SJSA1 (cell line): ENCODE data around the gene SGMS2. TPM values are rescaled to one million over a fixed set of nuclear protein-coding genes. Genes with fewer than 3 reads are reported as not detected.
A peak's percentile ranks its signal among the peaks of the same experiment; 100 is the strongest.

Experiments
- DNase-seq, 2 experiments: peaks; one replicate each; pipeline ENCODE4 v3.0.0-alpha.2; 2015 to 2020; ENCODE audit warnings: low spot score in 2 of 2, low read depth in 1 of 2
- H3K27ac ChIP-seq: fragments of 250-450 bp; sonication (Bioruptor Pico); 2 replicates; pipeline ENCODE4 v1.5.1; 2020; ENCODE audit warnings: mild to moderate bottlenecking, moderate library complexity
- H3K27me3 ChIP-seq: fragments of 250-450 bp; sonication (Bioruptor Pico); replicated peaks from 2 replicates; pipeline ENCODE4 v1.5.1; 2020; ENCODE audit warnings: mild to moderate bottlenecking, moderate library complexity
- H3K36me3 ChIP-seq: fragments of 250-450 bp; sonication (Bioruptor Pico); 2 replicates; pipeline ENCODE4 v1.5.1; 2020; ENCODE audit warnings: mild to moderate bottlenecking
- H3K4me1 ChIP-seq: fragments of 250-450 bp; sonication (Bioruptor Pico); replicated peaks from 2 replicates; pipeline ENCODE4 v1.6.1; 2021; ENCODE audit warnings: mild to moderate bottlenecking
- H3K4me3 ChIP-seq: fragments of 250-450 bp; sonication (Bioruptor Pico); 2 replicates; pipeline ENCODE4 v1.5.1; 2020; ENCODE audit warnings: mild to moderate bottlenecking
- H3K9me3 ChIP-seq: fragments of 250-450 bp; sonication (Bioruptor Pico); replicated peaks from 2 replicates; pipeline ENCODE4 v1.5.1; 2020; ENCODE audit warnings: mild to moderate bottlenecking
- total RNA-seq: library from RNA; depleted of rRNA; stranded (reverse); fragments of >200 nt; shearing (Covaris generic); gene quantifications from 2 replicates; pipeline ENCODE4 v1.2.3, GENCODE V29; 2014

Gene SGMS2
- total RNA-seq, 1 experiment from 2014 or later: 37.7 TPM

DNA sequence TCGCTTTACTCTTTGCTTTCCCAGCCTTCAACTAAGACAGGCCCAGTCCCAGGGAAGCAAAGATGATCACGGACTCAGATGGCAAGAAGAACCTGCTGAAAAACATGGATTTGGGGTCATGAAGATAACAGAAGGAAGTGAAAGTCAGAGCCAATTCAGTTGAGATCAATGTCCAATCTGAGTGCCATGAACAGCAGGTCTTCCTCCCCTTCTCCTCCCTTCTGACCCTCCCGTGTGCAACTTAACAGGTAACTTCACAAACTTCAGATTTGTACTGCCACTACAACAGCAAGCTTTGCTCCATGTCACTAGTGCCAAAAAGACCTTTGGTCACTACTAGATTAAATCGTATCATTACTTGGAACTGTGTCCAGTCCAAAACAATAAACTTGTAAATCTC is 15.5 kb upstream of the SGMS2 start:
- Histone ChIP-seq H3K36me3 (no peaks in the 10 kb centered on the region), H3K9me3 (no peaks in the 10 kb centered on the region), H3K27me3 (peaks cover 6% of the 10 kb centered on the region; the same call in 1 of the 2 replicates), H3K27ac (no peak overlapping the region), H3K4me1 (no peaks in the 10 kb centered on the region; the same call in 1 of the 2 replicates), H3K4me3 (no peak overlapping the region)
- no peak for DNase-seq

DNA sequence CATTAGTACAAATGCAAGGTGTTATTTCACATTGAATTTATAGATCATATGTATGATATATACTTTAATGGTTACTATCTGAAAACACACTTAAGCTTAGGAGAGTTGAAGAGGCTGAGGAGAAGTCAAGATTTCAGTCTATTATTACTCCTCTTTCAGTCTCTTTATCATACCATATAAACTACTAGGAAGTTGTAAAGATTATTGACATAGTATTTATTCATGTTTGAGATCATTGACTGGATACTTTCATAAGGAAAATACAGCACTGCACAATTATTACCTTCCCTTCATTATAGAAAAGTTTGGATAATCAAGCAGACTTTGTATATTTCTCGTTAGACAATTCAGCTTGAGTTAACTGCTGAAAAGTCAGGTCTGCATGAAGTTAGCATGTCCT is 10.0 kb upstream of the SGMS2 start:
- Histone ChIP-seq H3K9me3 (no peaks in the 10 kb centered on the region), H3K36me3 (no peaks in the 10 kb centered on the region), H3K4me3 (no peak overlapping the region), H3K27me3 (0 out of 2 replicates have a peak, but pooled peaks cover 2% of the 10 kb centered on the region), H3K4me1 (no peaks in the 10 kb centered on the region), H3K27ac (no peak overlapping the region)
- no peak for DNase-seq

DNA sequence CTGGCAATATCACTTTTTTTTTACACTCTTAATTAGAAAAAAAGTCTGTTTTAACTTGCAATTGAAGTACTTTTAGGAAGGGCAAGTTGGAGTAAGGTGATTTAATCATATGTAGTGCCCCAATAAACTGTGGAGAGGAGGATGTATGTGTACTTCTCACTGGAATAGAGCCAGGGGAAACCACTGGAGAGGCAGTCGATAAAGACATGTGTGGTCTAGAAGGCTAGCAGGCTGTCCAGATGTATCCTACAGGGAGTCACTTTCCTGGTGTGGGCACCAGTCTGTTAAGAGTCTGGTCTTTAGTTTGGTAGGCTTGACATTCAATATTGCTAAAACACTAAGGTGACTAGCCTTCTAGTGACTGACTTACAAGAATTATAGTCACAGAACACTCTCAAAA is 9.6 kb upstream of the SGMS2 start:
- no peak overlapping the region for H3K4me3 ChIP-seq
- no peak overlapping the region for H3K27ac ChIP-seq
- no peaks in the 10 kb centered on the region for H3K4me1 ChIP-seq
- no peaks in the 10 kb centered on the region for H3K36me3 ChIP-seq
- no peaks in the 10 kb centered on the region for H3K9me3 ChIP-seq
- DNase-seq: no peak
- 0 out of 2 replicates have a peak, but pooled peaks cover 2% of the 10 kb centered on the region for H3K27me3 ChIP-seq

DNA sequence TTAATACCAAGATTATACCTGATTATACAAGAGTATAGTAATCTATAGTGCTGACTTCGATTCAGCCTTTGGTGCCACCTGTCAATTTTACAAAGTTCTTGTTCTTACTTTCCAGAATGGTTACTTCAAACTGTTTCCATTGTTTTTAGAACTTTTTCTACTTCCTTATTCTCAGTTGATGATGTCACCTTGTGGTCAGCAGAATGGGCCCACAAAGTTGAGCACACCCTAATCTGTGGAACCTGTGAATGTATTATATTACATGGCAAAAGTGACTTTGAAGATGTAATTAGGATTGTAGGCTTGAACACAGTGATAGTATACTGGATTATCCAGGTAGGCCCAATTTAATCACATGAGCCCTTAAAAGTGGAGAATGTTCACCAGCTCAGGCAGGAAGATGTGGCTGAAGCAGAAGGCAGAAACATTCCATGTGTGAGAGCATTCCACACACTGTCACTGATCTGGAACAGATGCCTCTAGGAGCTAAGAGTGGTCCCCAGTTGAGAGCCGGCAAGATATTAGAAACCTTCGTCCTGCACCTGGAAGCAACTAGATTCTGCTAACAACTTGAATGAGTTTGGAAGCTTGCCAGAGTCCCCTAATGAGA is 6.3 kb upstream of the SGMS2 start:
- no peak overlapping the region for H3K4me3 ChIP-seq
- no peaks in the 10 kb centered on the region for H3K27me3 ChIP-seq
- H3K9me3 ChIP-seq: no peaks in the 10 kb centered on the region
- H3K27ac ChIP-seq: no peak overlapping the region
- no peaks in the 10 kb centered on the region for H3K4me1 ChIP-seq
- no peaks in the 10 kb centered on the region for H3K36me3 ChIP-seq
- no peak for DNase-seq

DNA sequence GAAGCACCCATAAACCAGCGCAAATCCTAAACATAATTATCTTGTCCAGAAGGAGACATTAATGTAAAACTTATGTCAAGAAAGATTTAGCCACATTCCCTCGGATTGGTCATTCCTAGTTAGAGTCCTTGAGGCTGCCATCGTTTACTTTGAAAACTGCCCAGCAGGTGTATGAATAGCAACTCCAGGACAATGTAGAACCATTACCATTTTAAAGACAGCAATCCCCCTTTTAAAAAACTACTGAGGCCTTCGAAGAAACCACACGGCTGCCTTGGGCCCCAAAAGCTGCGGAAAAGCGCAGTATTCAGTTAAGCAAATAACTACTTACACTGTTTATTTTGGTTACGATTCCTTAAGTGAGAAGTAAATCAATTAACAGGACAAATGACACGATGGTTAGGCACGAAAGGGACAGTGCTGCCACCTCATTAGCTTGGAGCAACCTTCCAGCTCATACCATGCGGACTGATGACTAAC is 822 bp upstream of the SGMS2 start:
- H3K27me3 ChIP-seq: 0 out of 2 replicates have a peak, but pooled peaks cover 4% of the 10 kb centered on the region
- H3K4me1 ChIP-seq: peaks cover 17% of the 10 kb centered on the region
- no peaks in the 10 kb centered on the region for H3K9me3 ChIP-seq
- peaks cover 2% of the 10 kb centered on the region; the same call in 1 of the 2 replicates for H3K36me3 ChIP-seq
- DNase-seq: no peak
- peak overlapping the region; percentile 73 for H3K27ac ChIP-seq
- H3K4me3 ChIP-seq: peak overlapping the region; percentile 90

DNA sequence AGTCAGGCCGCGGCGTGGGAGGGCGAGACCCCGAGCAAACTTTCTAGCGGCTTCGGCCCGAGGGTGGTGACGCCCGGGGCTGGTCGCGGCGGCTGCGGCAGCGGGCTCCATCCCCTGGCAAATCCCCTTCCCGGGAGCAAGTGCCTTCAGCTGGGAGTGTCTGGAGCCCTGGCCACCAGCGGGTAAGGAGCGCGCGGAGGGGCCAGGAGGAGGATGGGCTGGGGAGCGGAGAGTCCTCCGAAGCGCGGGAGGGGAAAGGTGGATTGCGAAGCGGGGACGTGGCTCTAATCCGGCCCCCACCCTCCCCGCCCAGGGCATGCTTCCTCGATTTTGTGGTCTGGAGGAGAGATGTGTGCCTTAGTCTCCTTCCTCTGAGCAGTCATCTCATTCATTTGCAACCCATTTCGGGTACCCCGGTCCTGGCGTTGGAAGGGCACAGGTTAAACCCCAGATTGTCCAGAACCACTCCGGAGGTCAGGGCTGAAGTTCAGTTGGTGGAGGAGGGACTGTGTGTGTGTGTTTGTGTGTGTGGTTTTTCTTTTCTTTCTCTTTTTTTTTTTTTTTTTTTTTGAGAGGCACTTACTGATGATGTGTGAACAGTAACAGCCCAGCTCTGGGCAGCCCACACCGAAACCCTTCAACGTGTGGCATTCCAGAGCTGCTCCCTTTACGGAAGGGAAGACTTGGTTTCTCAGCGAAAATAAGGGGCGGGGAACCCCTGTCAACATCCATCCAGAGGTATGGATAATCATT is 516 bp downstream of the SGMS2 start:
- Histone ChIP-seq H3K36me3 (peaks cover 2% of the 10 kb centered on the region; the same call in 1 of the 2 replicates), H3K27me3 (0 out of 2 replicates have a peak, but pooled peaks cover 4% of the 10 kb centered on the region), H3K9me3 (no peaks in the 10 kb centered on the region), H3K4me1 (peaks cover 17% of the 10 kb centered on the region), H3K4me3 (peak overlapping the region; percentile 90), H3K27ac (peak overlapping the region; percentile 73)
- peak; percentile 58 to 64 for DNase-seq

- Histone ChIP-seq H3K27ac (no peak overlapping the region), H3K4me1 (peaks cover 17% of the 10 kb centered on the region), H3K36me3 (peaks cover 2% of the 10 kb centered on the region; the same call in 1 of the 2 replicates), H3K4me3 (no peak overlapping the region), H3K27me3 (0 out of 2 replicates have a peak, but pooled peaks cover 4% of the 10 kb centered on the region), H3K9me3 (no peaks in the 10 kb centered on the region)
- no peak for DNase-seq
Measured at GRCh38 chr4:107826421-107826980, 1.8 kb downstream of the SGMS2 start.

- no peak overlapping the region for H3K27ac ChIP-seq
Measured at GRCh38 chr4:107828315-107829090, 3.8 kb downstream of the SGMS2 start.

DNA sequence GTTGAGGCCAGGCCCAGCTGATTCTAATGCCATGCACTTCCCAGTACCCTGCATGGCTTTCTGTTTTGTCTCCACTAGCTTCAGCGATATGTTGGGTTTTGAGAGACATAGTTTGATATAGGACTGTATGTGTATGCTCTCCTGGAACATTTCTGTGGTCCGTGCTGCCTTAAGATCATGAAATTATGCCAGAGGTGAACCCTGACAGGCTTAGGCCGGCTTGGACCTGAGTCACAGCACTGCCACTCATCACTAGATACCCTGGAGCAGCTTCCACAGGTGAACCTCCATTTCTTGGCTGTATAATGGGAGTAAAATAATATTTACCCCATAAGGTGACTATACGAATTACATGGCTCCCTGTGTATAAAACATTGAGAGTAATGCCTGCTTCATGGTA is 6.4 kb downstream of the SGMS2 start:
- 0 out of 2 replicates have a peak, but pooled peaks cover under 1% of the 10 kb centered on the region for H3K27me3 ChIP-seq
- H3K4me3 ChIP-seq: no peak overlapping the region
- DNase-seq: no peak
- H3K27ac ChIP-seq: no peak overlapping the region
- no peaks in the 10 kb centered on the region for H3K36me3 ChIP-seq
- no peaks in the 10 kb centered on the region for H3K9me3 ChIP-seq
- peaks cover 11% of the 10 kb centered on the region for H3K4me1 ChIP-seq

More at GRCh38 chr4:107828315-107829090, 3.8 kb downstream of the SGMS2 start:
- no peak overlapping the region for H3K4me3 ChIP-seq
- no peaks in the 10 kb centered on the region for H3K9me3 ChIP-seq
- H3K27me3 ChIP-seq: 0 out of 2 replicates have a peak, but pooled peaks cover 4% of the 10 kb centered on the region
- H3K4me1 ChIP-seq: peaks cover 17% of the 10 kb centered on the region
- peaks cover 2% of the 10 kb centered on the region; the same call in 1 of the 2 replicates for H3K36me3 ChIP-seq
- DNase-seq: no peak

DNA sequence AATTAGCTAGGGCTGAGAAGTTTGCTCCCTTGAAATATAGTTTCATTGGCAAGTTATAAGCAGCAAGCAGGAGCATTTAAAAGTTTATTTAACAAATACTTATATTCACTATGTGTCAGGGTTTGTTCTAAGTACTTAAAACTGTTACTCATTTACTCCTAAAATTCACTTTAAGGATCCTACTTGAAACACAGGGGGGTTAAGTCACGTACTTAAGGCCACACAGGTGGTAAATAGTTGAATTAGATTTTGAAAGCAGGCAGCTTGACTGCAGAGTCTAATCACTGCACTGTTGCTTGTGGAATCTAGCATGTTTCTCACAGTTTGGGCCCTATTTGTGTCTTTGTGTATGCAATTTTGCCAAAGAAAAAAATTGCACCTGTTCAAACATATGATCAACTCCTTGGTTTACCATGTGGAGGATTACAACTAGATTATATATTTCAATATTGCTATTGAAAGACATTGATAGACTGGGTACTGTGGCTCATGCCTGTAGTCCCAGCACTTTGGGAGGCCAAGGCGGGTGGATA is 7.6 kb downstream of the SGMS2 start:
- no peaks in the 10 kb centered on the region for H3K27me3 ChIP-seq
- H3K4me1 ChIP-seq: peaks cover 7% of the 10 kb centered on the region
- no peak for DNase-seq
- no peak overlapping the region for H3K27ac ChIP-seq
- no peaks in the 10 kb centered on the region for H3K36me3 ChIP-seq
- H3K4me3 ChIP-seq: no peak overlapping the region
- no peaks in the 10 kb centered on the region; the same call in 1 of the 2 replicates for H3K9me3 ChIP-seq

- H3K9me3 ChIP-seq: no peaks in the 10 kb centered on the region; the same call in 1 of the 2 replicates
- H3K27ac ChIP-seq: no peak overlapping the region
- H3K4me3 ChIP-seq: no peak overlapping the region
- H3K4me1 ChIP-seq: peaks cover 7% of the 10 kb centered on the region
- no peaks in the 10 kb centered on the region for H3K36me3 ChIP-seq
- H3K27me3 ChIP-seq: no peaks in the 10 kb centered on the region
- no peak for DNase-seq
Measured at GRCh38 chr4:107834241-107834794, 9.6 kb downstream of the SGMS2 start.

GRCh38 chr4:107835406-107835805 is 10.7 kb downstream of the SGMS2 start:
- no peak for DNase-seq
- no peak overlapping the region for H3K4me3 ChIP-seq
- no peaks in the 10 kb centered on the region for H3K36me3 ChIP-seq
- no peak overlapping the region for H3K27ac ChIP-seq
- no peaks in the 10 kb centered on the region for H3K27me3 ChIP-seq
- no peaks in the 10 kb centered on the region; the same call in 1 of the 2 replicates for H3K9me3 ChIP-seq
- peaks cover 7% of the 10 kb centered on the region for H3K4me1 ChIP-seq

DNA sequence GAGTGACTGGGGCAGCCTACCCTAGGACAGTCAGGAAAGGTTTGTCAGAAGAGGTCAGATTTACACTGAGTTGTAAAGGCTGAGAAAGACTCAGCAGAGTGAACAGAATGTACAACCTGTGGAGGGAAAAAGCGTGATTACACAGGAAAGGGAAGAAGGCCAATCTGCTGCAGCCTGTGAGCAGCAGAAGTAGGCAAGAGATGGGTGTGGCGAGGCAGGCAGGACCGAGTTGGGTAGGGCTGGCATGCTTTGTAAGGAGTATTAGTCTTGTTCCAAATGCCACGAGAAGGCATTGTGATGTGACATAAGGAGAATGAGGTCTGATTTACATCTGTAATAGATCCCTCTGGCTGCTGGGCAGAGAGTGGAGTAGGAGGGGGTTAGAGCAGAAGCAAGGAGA is 12.6 kb downstream of the SGMS2 start:
- no peaks in the 10 kb centered on the region; the same call in 1 of the 2 replicates for H3K9me3 ChIP-seq
- no peak for DNase-seq
- no peak overlapping the region for H3K27ac ChIP-seq
- no peak overlapping the region for H3K4me3 ChIP-seq
- H3K4me1 ChIP-seq: peaks cover 7% of the 10 kb centered on the region
- no peaks in the 10 kb centered on the region for H3K27me3 ChIP-seq
- H3K36me3 ChIP-seq: no peaks in the 10 kb centered on the region
